GM12892 (cell line): ENCODE data around the gene RBM20.

Source experiments
- POLR2A ChIP-seq: IDR thresholded peaks from 2 replicates; pipeline ENCODE4 v1.6.1; 2011; ENCODE audit warnings: low read depth, low read length, control low read depth
- TAF1 ChIP-seq: IDR thresholded peaks from 2 replicates; pipeline ENCODE4 v1.6.1; 2011; ENCODE audit warnings: low read depth, mild to moderate bottlenecking, control low read depth, low read length, borderline replicate concordance

- TF ChIP-seq POLR2A (no peak), TAF1 (no peak)
Observed at GRCh38 chr10:110647136-110647430, 2.9 kb downstream of the RBM20 start.
